ENCODE data around the gene PPY.

GRCh38 chr17:43915559-43915958 is 26.7 kb downstream of the PPY start:
- TF ChIP-seq CTCF (IDR thresholded peaks at IDR 0.05) = no peak
- TF ChIP-seq POLR2A (IDR thresholded peaks at IDR 0.05) = no peak
